Activated CD8-positive, alpha-beta memory T cell treated with anti-CD3 and anti-CD28 coated beads, Interleukin-2, amount 50 U/mL, for 1 hour (primary cell): ENCODE results near the gene PSMA3.

Source experiments
- DNase-seq: peaks from one replicate; pipeline ENCODE4 v3.0.0-alpha.2; 2020; ENCODE audit errors: extremely low read depth

PSMA3 gene

GRCh38 chr14:58299401-58300330 lies 55.0 kb downstream of the PSMA3 start:
- no peak for DNase-seq

- DNase-seq = no peak
Observed at GRCh38 chr14:58301416-58301815, 56.8 kb downstream of the PSMA3 start.

GRCh38 chr14:58305730-58306129 lies 61.1 kb downstream of the PSMA3 start:
- DNase-seq = no peak

GRCh38 chr14:58307597-58308316 lies 63.1 kb downstream of the PSMA3 start:
- DNase-seq = no peak

GRCh38 chr14:58309086-58309485 lies 64.4 kb downstream of the PSMA3 start:
- no peak for DNase-seq

- no peak for DNase-seq
Observed at GRCh38 chr14:58313699-58314098, 69.1 kb downstream of the PSMA3 start.

- no peak for DNase-seq
Observed at GRCh38 chr14:58315606-58316005, 71.0 kb downstream of the PSMA3 start.
